NT2/D1 (cell line): Measurements from ENCODE around the gene SRGAP2B.
"Not testable (repeated sequence)": the region's sequence is repeated elsewhere in the genome, so short reads cannot be mapped to it uniquely, and the experiment has no call there.

Source experiments
- DNase-seq: peaks from one replicate; pipeline ENCODE4 v3.0.0-alpha.2; 2011; ENCODE audit warnings: low read depth, low spot score
- H3K27me3 ChIP-seq: 2 replicates; pipeline ENCODE4 v1.6.0; 2011; ENCODE audit warnings: mild to moderate bottlenecking; ENCODE audit not compliant: insufficient read length, insufficient read depth
- H3K36me3 ChIP-seq: 2 replicates; pipeline ENCODE4 v1.6.1; 2011; ENCODE audit warnings: mild to moderate bottlenecking, low read length, mixed read lengths; ENCODE audit not compliant: insufficient read depth, insufficient read length
- H3K4me1 ChIP-seq: 2 replicates; pipeline ENCODE4 v1.5.1; 2011; ENCODE audit not compliant: insufficient read depth, insufficient read length
- H3K4me3 ChIP-seq: 2 replicates; pipeline ENCODE4 v1.5.1; 2011; ENCODE audit warnings: low read depth; ENCODE audit not compliant: insufficient read length
- H3K9ac ChIP-seq: 2 replicates; pipeline ENCODE4 v1.6.0; 2011; ENCODE audit warnings: low read depth; ENCODE audit not compliant: insufficient read length
- H3K9me3 ChIP-seq: 2 replicates; pipeline ENCODE4 v1.5.1; 2011; ENCODE audit warnings: mild to moderate bottlenecking, low read length; ENCODE audit not compliant: insufficient read depth

SRGAP2B gene

DNA sequence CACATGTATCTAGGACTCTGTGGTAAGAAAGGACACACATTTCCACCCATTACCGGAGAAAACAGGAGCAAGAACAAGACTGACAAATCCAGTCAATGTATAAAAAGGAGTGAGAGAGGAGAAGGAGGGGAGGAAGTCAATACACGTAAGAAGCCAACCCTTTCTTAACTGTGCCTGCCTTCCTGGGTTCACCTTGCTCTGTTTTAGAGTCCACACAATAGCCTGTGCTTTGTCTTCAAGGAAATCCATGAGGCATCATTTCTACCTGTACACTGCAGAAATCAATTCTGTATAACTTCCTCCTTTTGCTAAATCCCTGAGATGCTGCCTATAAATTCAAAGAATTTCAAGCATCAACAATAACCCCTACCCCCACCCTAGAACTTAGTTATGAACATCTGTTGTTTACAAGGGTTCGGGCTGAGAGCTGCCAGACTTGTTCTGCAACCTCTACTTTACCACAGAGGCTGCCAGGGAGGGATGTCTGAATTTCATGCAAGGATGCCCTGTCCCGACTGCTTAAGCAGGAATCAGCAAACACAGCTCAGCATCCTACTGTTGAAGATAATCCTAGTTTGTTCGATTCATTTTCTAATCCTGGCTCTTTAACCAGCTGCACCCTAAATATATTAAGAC is 115.0 kb downstream of the SRGAP2B start:
- not testable (repeated sequence) for H3K27me3 ChIP-seq, H3K9me3 ChIP-seq, H3K4me3 ChIP-seq, H3K36me3 ChIP-seq, H3K9ac ChIP-seq, H3K4me1 ChIP-seq, DNase-seq

- H3K9ac ChIP-seq, H3K9me3 ChIP-seq, H3K4me3 ChIP-seq, H3K4me1 ChIP-seq, H3K36me3 ChIP-seq, H3K27me3 ChIP-seq, DNase-seq: not testable (repeated sequence)
Observed at GRCh38 chr1:144977856-144978255, 117.3 kb downstream of the SRGAP2B start.

GRCh38 chr1:144971936-144972335 is 123.2 kb downstream of the SRGAP2B start:
- H3K27me3 ChIP-seq, H3K4me3 ChIP-seq, DNase-seq, H3K9ac ChIP-seq, H3K36me3 ChIP-seq, H3K9me3 ChIP-seq, H3K4me1 ChIP-seq: not testable (repeated sequence)

DNA sequence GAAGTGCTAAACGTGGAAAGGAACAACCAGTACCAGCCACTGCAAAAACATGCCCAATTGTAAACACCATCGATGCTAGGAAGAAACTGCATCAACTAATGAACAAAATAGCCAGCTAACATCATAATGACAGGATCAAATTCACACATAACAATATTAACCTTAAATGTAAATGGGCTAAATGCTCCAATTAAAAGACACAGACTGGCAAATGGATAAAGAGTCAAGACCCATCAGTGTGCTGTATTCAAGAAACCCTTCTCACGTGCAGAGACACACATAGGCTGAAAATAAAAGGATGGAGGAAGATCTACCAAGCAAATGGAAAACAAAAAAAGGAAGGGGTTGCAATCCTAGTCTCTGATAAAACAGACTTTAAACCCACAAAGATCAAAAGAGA is 128.6 kb downstream of the SRGAP2B start:
- DNase-seq, H3K9me3 ChIP-seq, H3K9ac ChIP-seq, H3K27me3 ChIP-seq, H3K36me3 ChIP-seq, H3K4me1 ChIP-seq, H3K4me3 ChIP-seq: not testable (repeated sequence)

DNA sequence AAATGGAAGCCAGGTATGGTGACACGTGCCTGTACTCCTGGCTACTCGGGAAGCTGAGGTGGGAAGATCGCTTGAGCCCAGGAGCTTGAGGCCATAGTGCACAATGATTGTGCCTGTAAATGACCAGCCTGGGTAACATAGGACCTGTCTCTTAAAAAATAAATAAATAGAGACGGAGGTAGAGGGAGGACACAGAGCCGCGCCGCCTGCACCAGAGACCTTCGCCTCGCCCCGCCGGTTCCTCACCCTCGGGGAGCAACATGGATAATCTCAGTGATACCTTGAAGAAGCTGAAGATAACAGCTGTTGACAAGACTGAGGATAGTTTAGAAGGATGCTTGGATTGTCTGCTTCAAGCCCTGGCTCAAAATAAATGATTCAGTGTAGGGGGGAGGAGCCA is 130.4 kb downstream of the SRGAP2B start:
- H3K9me3 ChIP-seq, H3K4me3 ChIP-seq, H3K4me1 ChIP-seq, H3K36me3 ChIP-seq, H3K9ac ChIP-seq, H3K27me3 ChIP-seq, DNase-seq: not testable (repeated sequence)

DNA sequence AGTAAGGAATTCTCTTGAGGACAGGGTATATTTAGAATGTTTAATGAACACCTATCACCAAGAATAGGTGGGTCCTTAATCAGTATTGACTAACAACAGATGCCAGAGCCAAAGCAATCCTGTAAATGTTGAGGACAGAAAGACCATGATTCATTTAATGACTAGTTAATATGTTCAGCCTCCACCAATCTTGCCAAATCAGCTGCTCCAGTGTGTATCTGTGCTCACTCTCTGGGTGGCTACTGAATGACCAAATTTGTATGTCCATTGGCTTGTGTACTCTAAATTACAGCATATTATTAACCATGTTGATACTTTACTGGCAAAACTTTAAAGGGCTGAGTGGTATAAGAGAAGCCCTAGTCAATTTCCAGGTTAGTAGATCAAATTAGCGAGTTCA is 130.9 kb downstream of the SRGAP2B start:
- H3K4me1 ChIP-seq, H3K9me3 ChIP-seq, H3K27me3 ChIP-seq, DNase-seq, H3K36me3 ChIP-seq, H3K4me3 ChIP-seq, H3K9ac ChIP-seq: not testable (repeated sequence)

- not testable (repeated sequence) for H3K27me3 ChIP-seq, H3K9me3 ChIP-seq, DNase-seq, H3K9ac ChIP-seq, H3K4me1 ChIP-seq, H3K4me3 ChIP-seq, H3K36me3 ChIP-seq
Observed at GRCh38 chr1:144963571-144963970, 131.6 kb downstream of the SRGAP2B start.

GRCh38 chr1:144961604-144962583 is 133.2 kb downstream of the SRGAP2B start:
- H3K9ac ChIP-seq, H3K4me1 ChIP-seq, DNase-seq, H3K4me3 ChIP-seq, H3K9me3 ChIP-seq, H3K27me3 ChIP-seq, H3K36me3 ChIP-seq: not testable (repeated sequence)

- not testable (repeated sequence) for H3K9ac ChIP-seq, H3K4me3 ChIP-seq
Observed at GRCh38 chr1:144960929-144961488, 134.1 kb downstream of the SRGAP2B start.

GRCh38 chr1:144948390-144948789 is 146.7 kb downstream of the SRGAP2B start:
- H3K27me3 ChIP-seq, H3K4me3 ChIP-seq, DNase-seq, H3K36me3 ChIP-seq, H3K4me1 ChIP-seq, H3K9me3 ChIP-seq, H3K9ac ChIP-seq: not testable (repeated sequence)

More at GRCh38 chr1:144960929-144961488, 134.1 kb downstream of the SRGAP2B start:
- not testable (repeated sequence) for H3K9me3 ChIP-seq, DNase-seq, H3K36me3 ChIP-seq, H3K27me3 ChIP-seq, H3K4me1 ChIP-seq

DNA sequence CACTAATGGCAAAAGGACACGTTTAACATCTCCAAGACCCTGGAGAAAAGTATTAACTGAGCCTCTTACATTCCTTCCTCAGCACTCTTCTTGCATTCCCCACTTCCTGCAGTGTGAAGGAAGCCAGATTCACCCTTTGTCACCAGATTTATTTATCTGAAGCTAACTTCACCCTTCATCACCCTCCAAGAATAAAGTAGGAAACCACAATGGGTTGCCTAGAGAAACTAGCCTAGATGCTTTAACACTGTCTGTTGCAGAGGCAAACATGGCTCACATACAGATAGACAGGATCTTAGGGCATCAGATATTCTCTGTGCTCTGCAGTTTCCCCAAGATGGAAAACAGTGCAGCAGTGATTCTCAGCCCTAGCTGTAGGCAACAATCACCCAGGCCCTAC is 147.6 kb downstream of the SRGAP2B start:
- not testable (repeated sequence) for H3K4me1 ChIP-seq, DNase-seq, H3K36me3 ChIP-seq, H3K4me3 ChIP-seq, H3K9me3 ChIP-seq, H3K27me3 ChIP-seq, H3K9ac ChIP-seq
